C1 segment of cervical spinal cord (tissue), 14 donors: Measurements from ENCODE around the gene LTA4H.

Experiments used
- DNase-seq, 14 donors: peaks; one replicate each; lab custom pipeline; 2025; lab: John Stamatoyannopoulos, UW

Gene LTA4H

DNA sequence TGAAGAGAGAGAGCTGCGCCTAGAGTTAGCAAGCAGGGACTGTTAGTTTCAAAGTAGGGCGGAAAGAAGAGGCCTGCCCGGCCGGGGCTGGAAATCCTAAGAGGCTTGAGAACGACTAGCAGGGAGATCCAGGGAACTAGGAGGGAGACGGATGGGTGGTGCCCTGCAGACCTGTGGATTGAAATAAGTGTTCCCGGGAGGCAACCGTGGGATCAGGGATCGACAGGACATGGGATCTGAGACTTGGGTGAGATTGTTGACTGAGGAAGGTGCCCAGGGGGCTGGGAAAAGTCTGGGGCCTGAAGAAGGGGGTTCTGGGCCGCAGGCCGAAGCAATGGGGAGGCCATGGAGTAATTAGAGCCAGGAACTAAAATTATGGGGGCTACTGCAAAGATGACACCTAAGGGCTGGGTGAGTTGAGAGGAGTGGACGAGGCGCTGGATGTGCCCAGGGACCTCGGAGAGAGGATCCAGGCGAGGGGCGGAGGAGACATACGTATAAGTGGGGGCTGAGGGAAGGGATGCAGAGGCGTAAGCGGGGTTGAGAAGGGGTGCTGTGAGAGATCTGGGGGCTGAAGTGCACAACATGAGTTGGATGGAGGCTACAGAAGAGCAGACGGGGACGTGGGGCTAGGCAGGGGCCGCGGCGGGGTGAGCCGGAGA is 635 bp downstream of the LTA4H start:
- DNase-seq = peak in 7 of 14 donors; percentile 35 to 63 (median 50)

GRCh38 chr12:96033549-96034389 is 1.6 kb downstream of the LTA4H start:
- no peak for DNase-seq

- DNase-seq = no peak
These were observed 5.6 kb downstream of the LTA4H start for GRCh38 chr12:96029826-96030225.

- no peak for DNase-seq
These were observed 6.8 kb downstream of the LTA4H start for GRCh38 chr12:96028538-96028937.

GRCh38 chr12:96026331-96026730 is 9.1 kb downstream of the LTA4H start:
- DNase-seq = no peak

DNA sequence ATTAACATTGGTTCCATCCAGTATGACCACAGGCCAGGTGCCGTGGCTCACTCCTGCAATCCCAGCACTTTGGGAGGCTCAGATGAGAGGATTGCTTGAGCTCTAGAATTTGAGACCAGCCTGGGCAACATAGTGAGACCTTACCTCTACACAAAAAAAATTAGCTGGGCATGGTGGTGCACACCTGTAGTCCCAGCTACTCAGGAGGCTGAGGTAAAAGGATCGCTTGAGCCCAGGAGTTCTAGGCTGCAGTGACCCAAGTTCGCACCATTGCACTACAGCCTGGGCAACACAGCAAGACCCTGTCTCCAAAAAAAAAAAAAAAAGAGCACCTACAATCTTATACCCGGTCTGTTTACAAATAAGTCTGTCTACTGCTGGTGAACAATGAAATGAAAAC is 9.9 kb downstream of the LTA4H start:
- no peak for DNase-seq

DNA sequence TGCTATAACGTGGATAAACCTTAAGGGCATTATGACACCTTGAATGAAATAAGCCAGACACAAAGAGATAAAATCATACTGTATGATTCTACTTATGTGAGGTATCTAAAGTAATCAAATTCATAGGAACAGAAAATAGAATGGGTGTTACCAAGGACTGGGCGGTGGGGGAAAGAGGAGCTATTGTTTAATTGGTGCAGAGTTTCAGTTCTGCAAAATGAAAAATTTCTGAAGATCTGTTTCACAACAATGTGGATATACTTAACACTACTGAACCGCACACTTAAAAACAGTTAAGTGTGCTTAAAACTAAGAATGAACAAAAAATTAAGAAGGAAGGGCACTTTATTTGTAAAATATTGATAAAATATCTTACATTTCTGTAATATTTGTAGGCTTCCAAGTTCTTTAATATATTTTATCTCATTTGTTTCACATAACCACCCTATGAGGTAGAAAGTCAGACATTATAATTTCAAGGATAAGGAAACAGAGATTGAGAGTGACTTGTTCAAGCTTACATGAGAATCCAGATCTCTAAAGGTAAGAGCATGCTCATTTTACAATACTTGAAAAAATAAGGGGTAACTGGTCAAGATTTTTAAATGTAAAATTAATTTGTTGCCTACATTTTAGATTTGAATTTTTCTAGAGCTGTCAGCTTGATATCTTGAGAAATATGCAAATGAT is 14.9 kb downstream of the LTA4H start:
- no peak for DNase-seq

DNA sequence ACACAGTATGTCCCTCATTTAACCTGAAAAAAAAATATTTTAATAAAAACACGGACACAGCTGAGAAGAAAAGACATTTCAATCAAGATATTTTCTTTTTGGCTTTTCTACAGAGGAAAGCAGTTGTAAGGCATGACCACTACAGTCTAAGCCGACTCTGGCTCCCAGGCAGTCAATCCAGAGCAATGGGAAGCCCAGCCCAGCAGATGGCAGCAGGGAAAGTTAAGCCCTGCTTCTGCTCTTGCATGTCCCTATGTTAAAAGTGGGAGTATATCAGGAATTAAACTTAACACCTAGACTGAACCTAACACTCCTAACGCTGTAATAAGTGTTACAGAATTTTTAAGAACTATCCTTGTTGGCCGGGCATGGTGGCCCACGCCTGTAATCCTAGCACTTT is 19.7 kb downstream of the LTA4H start:
- DNase-seq = no peak

GRCh38 chr12:96014943-96015599 is 20.3 kb downstream of the LTA4H start:
- DNase-seq = no peak

GRCh38 chr12:96007729-96008128 is 27.7 kb downstream of the LTA4H start:
- DNase-seq = no peak

DNA sequence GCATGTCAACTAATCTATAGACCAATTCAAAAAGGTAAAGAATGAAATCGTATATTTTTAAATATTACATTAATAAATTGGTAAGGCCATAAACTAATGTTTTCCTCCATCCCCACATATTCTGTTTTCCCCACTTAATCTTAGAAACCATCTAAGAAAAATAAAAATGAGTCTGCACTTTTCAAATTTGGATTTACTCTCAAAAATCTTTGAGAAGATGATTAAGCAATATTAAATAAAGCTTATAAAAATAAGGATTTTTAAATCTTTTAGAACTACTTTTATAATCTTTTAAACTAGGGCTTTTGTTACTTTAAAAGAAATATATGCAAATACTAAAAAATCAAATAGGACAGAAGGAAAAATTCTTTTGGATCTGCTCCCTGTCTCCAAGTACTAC is 28.7 kb downstream of the LTA4H start:
- no peak for DNase-seq

GRCh38 chr12:96000858-96001257 is 34.5 kb downstream of the LTA4H start:
- DNase-seq = no peak

DNA sequence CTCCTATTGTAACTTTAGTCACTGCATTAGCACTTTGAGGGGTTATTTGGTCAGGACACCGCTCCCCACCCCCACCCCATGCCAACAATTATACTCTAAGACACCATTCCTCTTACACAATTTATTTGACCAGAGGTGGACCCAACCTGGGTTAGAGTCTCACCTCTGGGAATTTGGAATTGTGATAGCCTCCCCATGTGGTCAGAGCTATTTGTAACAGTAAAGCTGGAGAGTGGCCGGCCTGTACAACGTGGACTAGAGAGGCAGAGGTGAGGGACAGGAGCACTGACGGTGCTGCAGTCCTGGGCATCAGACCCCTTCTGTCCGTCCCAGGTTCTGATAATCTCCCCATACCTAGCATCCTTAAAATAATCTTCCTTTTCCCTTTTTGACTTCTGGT is 35.9 kb downstream of the LTA4H start:
- DNase-seq = no peak

- peak in 4 of 14 donors; percentile 9 to 15 (median 11) for DNase-seq
These were observed 36.6 kb downstream of the LTA4H start for GRCh38 chr12:95998611-95999286.

DNA sequence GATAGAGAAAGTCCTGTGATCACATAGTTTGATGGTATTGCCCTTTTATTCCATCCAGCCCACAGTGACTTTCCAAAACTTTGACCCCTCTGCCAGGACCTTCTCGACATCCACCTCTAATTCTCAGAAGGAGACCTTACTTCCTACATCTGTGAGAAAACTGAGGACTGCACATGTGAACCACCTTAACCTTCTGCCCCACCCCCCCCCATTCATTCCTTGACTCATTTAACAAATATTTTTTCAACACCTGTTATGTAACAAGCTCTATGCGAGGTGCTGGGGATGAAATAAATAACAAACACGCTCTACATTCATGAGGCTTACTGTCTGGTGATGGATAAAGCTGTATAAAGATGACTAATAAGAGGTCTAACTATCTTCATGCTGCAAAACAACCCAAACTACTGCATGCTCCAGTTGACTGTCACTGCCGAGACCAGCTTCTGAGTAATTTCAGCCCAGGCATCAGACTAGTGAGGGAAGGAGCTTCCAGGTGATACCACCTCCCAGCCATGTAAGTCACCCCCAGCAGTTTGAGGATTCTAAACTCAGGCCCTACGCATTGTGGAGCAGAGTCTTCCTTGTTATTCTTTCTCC is 37.4 kb downstream of the LTA4H start:
- DNase-seq = no peak

- no peak for DNase-seq
These were observed 38.1 kb downstream of the LTA4H start for GRCh38 chr12:95997276-95997675.

DNA sequence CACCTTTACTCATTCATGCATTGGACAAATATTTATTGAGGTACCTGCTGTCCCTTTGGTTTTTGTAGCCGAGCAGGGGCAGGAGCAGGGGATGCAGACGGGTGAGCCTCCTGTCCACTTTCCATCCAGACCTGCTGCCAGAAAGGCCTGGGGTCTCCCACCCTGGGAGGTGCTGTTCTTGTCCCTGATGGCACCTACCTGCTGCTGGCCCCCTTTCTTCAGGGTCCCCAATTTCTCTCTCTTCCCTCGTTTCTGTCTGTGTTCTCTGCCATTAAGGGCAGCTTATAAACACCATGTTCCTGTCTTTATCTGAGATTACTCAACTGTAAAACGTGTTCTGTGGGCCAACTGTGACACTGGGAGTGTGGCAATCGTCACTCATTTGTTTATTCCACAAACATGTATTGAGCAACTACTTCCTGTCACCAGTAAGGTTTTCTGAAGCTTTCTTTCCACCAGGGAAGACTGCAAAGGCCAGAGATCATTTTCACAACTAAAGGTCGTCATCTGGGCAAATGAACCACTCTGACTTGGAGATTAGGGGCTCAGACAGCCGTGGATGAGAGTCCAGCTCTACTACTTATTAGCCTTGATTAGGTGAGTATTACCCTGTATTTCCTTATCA is 39.2 kb downstream of the LTA4H start, which contains the start of gene HAL:
TSS of gene HAL (minus strand) at position 311 of the 625 bp plus-strand sequence. CDS start 434 bp downstream, outside the sequence.
- DNase-seq = no peak

GRCh38 chr12:95995238-95996031 is 40.0 kb downstream of the LTA4H start:
- no peak for DNase-seq

DNA sequence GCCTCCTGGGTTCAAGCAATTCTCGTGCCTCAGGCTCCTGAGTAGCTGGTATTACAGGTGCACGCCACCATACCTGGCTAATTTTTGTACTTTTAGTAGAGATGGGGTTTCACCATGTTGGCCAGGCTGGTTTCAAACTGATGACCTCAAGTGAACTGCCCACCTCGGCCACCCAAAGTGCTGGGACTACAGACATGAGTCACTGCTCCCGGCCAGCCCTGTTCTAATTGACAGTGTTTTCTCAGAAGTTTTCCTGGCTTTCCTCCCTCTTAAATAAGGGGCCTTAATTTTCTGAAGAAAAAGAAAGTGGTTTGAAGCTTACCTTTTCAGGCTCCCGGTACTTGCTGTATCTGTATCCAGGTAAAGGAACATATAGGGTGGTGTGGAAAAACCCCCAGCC is 40.9 kb downstream of the LTA4H start:
- DNase-seq = no peak

- DNase-seq = no peak
These were observed 41.5 kb downstream of the LTA4H start for GRCh38 chr12:95993907-95994306.
